NCI-H1694 (cell line): ENCODE results near the gene TOLLIP.
A peak's percentile ranks its signal among the peaks of the same experiment; 100 is the strongest.
"Not testable (repeated sequence)": the region's sequence is repeated elsewhere in the genome, so short reads cannot be mapped to it uniquely, and the experiment has no call there.

Source experiments
- DNase-seq: peaks from one replicate; lab custom pipeline; 2025; lab: John Stamatoyannopoulos, UW

The TOLLIP gene

DNA sequence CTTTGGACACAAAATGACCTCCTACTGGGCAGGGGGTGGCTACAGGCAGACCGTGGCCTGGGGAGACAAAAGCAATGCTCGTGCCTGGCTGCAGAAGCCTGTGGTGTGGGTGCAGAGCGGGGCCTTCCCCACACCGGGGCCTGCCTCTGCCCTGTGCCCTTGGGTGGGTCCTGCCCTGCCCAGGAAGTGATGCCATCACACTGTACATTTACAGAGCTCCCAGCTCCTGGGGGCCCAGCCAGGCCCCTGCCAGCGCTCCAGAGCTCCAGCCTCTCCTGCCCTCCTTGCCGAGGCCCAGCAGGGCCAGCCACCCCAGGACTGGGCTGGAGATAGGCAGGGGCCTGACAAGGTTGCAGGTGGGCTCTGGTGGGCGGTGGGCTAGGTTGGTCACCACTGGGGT, 46.4 kb downstream of the TOLLIP start:
- DNase-seq = no peak

- peak; percentile 46 for DNase-seq
Observed at GRCh38 chr11:1262172-1263006, 47.0 kb downstream of the TOLLIP start.

- no peak for DNase-seq
Observed at GRCh38 chr11:1261241-1262071, 48.0 kb downstream of the TOLLIP start.

GRCh38 chr11:1260620-1261019, 48.8 kb downstream of the TOLLIP start:
- no peak for DNase-seq

DNA sequence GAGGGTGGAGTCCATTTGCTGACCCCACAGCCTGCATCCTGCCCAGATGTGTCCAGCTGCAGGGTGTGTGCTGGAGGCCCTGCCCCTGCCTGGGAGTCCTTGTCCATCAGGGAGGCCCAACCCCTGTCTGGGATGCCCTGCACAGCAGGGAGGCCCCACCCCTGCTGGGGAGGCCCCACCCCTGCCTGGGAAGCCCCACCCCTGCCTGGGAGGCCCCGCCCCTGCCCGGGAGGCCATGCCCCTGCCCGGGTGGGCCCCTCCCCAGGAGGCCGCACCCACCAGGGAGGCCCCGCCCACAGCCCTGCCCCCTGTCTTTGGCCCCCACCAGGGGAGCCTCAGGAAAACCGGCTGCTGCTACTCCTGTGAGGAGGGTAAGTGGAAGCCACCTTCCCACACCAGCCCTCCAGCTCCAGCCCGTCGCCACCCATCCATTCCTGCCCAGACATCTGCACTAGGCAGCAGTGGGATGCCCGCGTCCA, 49.4 kb downstream of the TOLLIP start:
- no peak for DNase-seq

DNA sequence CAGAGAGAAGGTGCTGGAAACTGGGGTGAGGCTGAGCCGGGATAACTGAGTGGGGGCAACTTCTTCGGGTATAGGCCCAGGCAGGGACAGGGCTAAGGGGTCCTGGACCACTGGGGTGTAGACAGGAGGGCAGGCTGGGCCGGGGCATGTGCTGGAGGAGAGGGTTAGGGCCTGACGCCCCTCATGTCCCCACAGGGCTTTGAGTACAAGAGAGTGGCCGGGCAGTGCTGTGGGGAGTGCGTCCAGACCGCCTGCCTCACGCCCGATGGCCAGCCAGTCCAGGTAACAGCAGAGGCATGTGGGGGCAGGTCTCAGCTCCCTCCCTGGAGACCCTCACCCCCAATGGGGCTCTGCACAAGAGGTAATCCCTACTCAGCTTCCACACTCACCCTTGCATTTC, 49.9 kb downstream of the TOLLIP start:
- DNase-seq = no peak

GRCh38 chr11:1259076-1259461, 50.4 kb downstream of the TOLLIP start:
- no peak for DNase-seq

GRCh38 chr11:1258401-1259075, 50.9 kb downstream of the TOLLIP start:
- DNase-seq = no peak

DNA sequence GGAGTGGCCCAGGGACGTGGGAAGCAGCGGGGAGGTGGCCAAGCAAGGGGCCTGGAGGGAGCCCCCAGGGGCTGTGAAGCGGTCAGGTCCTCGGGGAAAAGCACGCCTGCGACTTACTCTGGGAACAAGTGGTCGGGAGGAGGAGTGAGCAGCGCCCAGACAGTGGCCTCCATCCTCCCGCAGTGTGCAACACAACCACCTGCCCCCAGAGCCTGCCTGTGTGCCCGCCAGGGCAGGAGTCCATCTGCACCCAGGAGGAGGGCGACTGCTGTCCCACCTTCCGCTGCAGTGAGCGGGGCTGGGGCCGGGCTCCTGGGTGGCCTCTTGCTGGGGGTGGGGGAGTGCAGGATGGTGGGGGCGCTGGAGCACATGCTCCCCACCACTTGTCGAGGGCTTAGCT, 51.5 kb downstream of the TOLLIP start:
- DNase-seq = no peak

DNA sequence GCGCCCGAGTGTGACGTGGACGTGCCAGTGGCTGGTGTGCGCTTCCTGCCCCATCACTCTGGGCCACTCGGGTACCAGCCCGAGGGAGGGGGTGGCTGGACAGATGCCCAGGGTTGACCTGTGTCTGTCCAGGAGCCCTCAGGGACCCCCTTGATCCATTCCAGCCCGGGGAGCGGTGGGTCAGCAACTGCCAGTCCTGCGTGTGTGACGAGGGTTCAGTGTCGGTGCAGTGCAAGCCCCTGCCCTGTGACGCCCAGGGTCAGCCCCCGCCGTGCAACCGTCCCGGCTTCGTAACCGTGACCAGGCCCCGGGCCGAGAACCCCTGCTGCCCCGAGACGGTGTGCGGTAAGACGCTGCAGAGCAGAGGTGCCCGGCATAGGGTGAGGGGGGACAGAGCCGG, 52.1 kb downstream of the TOLLIP start:
- DNase-seq = no peak

DNA sequence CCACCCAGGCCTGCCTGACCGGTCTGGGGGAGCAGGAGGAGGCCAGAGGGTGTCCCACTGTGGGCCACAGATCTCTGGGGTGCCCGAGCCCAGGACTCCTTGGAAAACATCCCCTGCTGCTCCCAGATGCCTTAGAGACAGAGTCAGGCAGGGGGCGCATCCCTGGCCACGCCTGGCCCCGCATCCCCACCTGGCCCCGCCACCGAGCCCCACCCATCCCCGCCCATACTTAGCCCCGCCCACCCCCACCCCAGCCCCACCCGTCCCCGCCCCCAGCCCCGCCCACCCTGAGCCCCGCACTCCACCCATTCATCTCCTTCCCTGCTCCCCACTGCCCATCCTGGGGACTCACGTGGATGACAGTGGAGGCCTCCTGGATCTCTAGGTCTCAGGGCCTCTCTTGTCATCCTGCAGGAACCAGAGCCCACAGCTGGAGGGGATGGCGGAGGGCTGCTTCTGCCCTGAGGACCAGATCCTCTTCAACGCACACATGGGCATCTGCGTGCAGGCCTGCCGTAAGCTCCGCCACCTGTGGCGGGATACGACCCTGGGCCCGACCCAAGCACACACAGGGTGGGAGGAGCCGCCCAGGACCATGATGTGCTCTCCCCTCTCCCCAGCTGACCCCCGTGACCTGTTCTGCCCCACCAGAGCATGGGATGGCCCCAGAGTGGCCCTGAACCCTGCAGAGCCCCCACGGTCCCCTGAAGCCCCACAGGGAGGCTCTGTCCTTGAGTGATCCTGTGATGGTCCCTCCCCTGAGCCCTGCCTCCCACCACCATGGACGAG, 53.0 kb downstream of the TOLLIP start:
- DNase-seq = no peak

GRCh38 chr11:1255151-1255550, 54.3 kb downstream of the TOLLIP start:
- DNase-seq = no peak

GRCh38 chr11:1254733-1255132, 54.7 kb downstream of the TOLLIP start:
- DNase-seq = no peak

DNA sequence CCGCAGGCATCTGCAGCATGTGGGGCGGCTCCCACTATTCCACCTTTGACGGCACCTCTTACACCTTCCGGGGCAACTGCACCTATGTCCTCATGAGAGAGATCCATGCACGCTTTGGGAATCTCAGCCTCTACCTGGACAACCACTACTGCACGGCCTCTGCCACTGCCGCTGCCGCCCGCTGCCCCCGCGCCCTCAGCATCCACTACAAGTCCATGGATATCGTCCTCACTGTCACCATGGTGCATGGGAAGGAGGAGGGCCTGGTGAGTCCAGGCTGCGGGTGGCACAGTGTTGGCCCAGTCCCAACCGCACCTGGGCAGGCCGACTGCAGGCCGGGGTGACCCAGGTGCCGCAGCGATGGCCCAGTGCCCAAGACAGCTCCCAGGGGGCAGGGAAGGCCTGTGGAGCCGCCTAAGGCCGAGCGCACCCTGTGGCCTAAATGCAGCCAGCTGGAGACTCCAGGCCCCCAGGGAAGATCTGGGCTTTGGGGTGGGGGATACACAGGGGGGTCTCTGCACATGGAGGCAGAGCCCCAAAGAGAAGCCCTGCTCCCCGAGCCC, 55.3 kb downstream of the TOLLIP start:
- no peak for DNase-seq

GRCh38 chr11:1253103-1253485, 56.3 kb downstream of the TOLLIP start:
- no peak for DNase-seq

DNA sequence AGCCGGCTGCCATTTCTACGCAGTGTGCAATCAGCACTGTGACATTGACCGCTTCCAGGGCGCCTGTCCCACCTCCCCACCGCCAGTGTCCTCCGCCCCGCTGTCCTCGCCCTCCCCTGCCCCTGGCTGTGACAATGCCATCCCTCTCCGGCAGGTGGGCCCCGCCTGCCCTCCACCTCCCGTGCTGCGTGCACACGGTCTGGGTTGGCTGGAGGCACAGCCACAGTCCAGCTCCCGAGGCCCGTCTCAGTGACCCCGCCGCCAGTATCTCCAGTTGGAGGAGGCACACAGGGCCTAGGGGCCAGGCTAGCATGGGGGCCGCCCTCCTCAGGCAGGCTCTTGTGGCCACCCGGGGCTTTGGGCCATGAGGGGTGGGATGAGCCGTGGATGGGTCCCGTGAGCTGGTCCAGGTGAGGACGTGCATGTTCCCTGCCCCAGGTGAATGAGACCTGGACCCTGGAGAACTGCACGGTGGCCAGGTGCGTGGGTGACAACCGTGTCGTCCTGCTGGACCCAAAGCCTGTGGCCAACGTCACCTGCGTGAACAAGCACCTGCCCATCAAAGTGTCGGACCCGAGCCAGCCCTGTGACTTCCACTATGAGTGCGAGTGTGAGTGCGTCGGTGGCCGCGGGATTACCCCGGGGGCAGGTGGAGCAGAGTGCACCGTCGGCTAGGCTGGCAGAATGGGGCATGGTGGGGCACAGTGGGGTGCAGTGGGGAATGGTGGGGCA, 56.9 kb downstream of the TOLLIP start:
- DNase-seq = no peak

- no peak for DNase-seq
Observed at GRCh38 chr11:1251236-1251770, 58.1 kb downstream of the TOLLIP start.

DNA sequence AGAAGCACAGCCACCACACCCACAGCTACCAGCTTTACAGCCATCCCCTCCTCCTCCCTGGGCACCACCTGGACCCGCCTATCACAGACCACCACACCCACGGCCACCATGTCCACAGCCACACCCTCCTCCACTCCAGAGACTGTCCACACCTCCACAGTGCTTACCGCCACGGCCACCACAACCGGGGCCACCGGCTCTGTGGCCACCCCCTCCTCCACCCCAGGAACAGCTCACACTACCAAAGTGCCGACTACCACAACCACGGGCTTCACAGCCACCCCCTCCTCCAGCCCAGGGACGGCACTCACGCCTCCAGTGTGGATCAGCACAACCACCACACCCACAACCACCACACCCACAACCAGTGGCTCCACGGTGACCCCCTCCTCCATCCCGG, 59.0 kb downstream of the TOLLIP start:
- DNase-seq = not testable (repeated sequence)

DNA sequence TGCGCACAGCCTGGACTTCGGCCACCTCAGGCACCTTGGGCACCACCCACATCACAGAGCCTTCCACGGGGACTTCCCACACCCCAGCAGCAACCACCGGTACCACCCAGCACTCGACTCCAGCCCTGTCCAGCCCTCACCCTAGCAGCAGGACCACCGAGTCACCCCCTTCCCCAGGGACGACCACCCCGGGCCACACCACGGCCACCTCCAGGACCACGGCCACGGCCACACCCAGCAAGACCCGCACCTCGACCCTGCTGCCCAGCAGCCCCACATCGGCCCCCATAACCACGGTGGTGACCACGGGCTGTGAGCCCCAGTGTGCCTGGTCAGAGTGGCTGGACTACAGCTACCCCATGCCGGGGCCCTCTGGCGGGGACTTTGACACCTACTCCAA, 60.5 kb downstream of the TOLLIP start:
- DNase-seq = not testable (repeated sequence)

DNA sequence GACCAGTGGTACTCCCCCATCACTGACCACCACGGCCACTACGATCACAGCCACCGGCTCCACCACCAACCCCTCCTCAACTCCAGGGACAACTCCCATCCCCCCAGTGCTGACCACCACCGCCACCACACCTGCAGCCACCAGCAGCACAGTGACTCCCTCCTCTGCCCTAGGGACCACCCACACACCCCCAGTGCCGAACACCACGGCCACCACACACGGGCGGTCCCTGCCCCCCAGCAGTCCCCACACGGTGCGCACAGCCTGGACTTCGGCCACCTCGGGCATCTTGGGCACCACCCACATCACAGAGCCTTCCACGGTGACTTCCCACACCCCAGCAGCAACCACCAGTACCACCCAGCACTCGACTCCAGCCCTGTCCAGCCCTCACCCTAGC, 62.4 kb downstream of the TOLLIP start:
- not testable (repeated sequence) for DNase-seq
